Measurements from ENCODE around the gene ANXA5.

DNA sequence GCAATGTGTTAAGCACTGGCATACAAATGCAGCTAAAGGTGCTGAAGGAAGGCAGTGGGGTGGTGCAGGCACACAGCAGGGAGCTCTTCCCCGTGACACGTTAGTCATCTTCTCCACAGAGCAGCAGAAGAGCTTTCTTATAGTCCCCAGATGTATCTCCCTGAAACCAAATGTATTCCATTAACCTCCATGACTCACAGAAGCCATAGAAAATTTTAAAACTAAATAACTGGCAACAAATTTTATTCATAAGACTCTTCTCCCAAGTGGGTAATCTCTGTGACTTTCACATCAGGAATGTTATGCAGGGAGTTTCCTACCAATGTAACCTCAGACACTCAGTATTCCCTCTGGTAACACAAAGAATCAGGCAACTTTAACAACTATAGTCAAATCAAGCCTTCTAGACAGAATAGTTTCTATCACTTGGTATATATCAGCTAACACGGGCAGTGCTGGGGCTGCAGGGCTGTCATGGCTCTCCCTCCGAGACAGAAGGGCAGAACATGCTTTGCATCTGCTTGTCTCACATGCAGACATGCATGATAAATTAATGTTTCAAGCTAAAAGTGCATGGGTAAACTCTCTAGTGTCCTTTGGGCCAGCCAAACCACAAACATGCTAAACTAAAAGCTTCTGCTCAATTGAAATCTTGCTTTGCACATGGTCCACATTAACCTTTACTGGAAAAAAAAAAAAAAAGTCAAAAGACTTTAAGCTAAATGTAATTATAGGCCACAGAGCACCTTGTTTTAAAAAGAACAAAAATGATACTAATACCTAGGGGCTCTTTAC, 28.2 kb downstream of the ANXA5 start:
- TF ChIP-seq EP300 (IDR thresholded peaks at IDR 0.05) (no peak), POLR2A (IDR thresholded peaks at IDR 0.05) (no peak)
- TF ChIP-seq, protein P1, sequence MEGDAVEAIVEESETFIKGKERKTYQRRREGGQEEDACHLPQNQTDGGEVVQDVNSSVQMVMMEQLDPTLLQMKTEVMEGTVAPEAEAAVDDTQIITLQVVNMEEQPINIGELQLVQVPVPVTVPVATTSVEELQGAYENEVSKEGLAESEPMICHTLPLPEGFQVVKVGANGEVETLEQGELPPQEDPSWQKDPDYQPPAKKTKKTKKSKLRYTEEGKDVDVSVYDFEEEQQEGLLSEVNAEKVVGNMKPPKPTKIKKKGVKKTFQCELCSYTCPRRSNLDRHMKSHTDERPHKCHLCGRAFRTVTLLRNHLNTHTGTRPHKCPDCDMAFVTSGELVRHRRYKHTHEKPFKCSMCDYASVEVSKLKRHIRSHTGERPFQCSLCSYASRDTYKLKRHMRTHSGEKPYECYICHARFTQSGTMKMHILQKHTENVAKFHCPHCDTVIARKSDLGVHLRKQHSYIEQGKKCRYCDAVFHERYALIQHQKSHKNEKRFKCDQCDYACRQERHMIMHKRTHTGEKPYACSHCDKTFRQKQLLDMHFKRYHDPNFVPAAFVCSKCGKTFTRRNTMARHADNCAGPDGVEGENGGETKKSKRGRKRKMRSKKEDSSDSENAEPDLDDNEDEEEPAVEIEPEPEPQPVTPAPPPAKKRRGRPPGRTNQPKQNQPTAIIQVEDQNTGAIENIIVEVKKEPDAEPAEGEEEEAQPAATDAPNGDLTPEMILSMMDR (IDR thresholded peaks at IDR 0.05): no peak
